GM12878 (cell line): ENCODE measurements around the gene KBTBD13. TPM values are rescaled to one million over a fixed set of nuclear protein-coding genes. Genes with fewer than 3 reads are reported as not detected.

Source experiments
- ATAC-seq: fragments of 200-7000 bp; cut with Tn5 transposase; 3 replicates; pipeline ENCODE4 v1.9.1; 2020; ENCODE audit warnings: mild to moderate bottlenecking, moderate library complexity
- BruUV-seq: library from RNA; stranded (reverse); fragments of 400-500 nt; replicated peaks from 2 replicates; lab custom pipeline; 2021; lab: Mats Ljungman, UMichigan
- CTCF ChIA-PET: fragments of 300-600 bp; sonication (Branson Sonifier 250); formaldehyde crosslinking; extraction: SDS; loops from one replicate; lab custom pipeline; 2021; ENCODE audit warnings: inconsistent platforms; lab: Yijun Ruan, JAX
- POLR2A ChIA-PET: fragments of 350-600 bp; formaldehyde crosslinking; extraction: SDS; loops from one replicate; lab custom pipeline; 2021; ENCODE audit warnings: inconsistent platforms; lab: Charles Lee
- RAD21 ChIA-PET: fragments of 300-600 bp; sonication (Branson Sonifier 250); formaldehyde crosslinking; loops from one replicate; lab custom pipeline; 2023; ENCODE audit warnings: antibody characterized with exemption; ENCODE audit not compliant: unreplicated experiment; lab: Charles Lee
- SMC1A ChIA-PET: fragments of 300-600 bp; sonication (Branson Sonifier 250); formaldehyde crosslinking; loops from one replicate; lab custom pipeline; 2023; ENCODE audit not compliant: unreplicated experiment, uncharacterized antibody; lab: Charles Lee
- DNase-seq: peaks from one replicate; pipeline ENCODE4 v3.0.0-alpha.2; 2011; ENCODE audit warnings: low read depth, low spot score
- FAIRE-seq: peaks from 3 replicates; lab custom pipeline; 2011; peaks lifted over from hg19 to GRCh38; lab: Jason Lieb, UNC
- H2AFZ ChIP-seq: 2 replicates; pipeline ENCODE4 v1.6.0; 2011; ENCODE audit warnings: low read depth, low read length, control low read depth; ENCODE audit not compliant: control insufficient read depth
- H3K27ac ChIP-seq: 2 replicates; pipeline ENCODE4 v1.5.1; 2011; ENCODE audit warnings: control low read depth; ENCODE audit not compliant: control insufficient read depth, insufficient read depth
- H3K27me3 ChIP-seq, 2 experiments: replicated peaks in 1 of 2; 2 replicates each; pipeline versions ENCODE4 v1.6.0 to v1.6.1; 2011; ENCODE audit warnings: low read length in 1 of 2; ENCODE audit not compliant: control insufficient read depth in 2 of 2, insufficient read depth in 2 of 2
- H3K36me3 ChIP-seq, 2 experiments: 2 replicates each; pipeline ENCODE4 v1.5.1; 2011; ENCODE audit warnings: low read length in 1 of 2; ENCODE audit not compliant: control insufficient read depth in 2 of 2, insufficient read depth in 2 of 2
- H3K4me1 ChIP-seq: 2 replicates; pipeline ENCODE4 v1.6.1; 2011; ENCODE audit warnings: mild to moderate bottlenecking, low read length, moderate library complexity, mixed read lengths; ENCODE audit not compliant: control insufficient read depth, insufficient read depth
- H3K4me2 ChIP-seq: 2 replicates; pipeline ENCODE4 v1.6.0; 2011; ENCODE audit warnings: control low read depth; ENCODE audit not compliant: control insufficient read depth, insufficient read depth
- H3K4me3 ChIP-seq: fragments of 200-600 bp; sonication (generic); 2 replicates; pipeline ENCODE4 v1.5.1; 2016
- H3K79me2 ChIP-seq: 2 replicates; pipeline ENCODE4 v1.6.0; 2011; ENCODE audit warnings: low read length; ENCODE audit not compliant: control insufficient read depth, insufficient read depth
- H3K9ac ChIP-seq: 2 replicates; pipeline ENCODE4 v1.8.0; 2011; ENCODE audit warnings: low read length, control low read depth, mixed read lengths; ENCODE audit not compliant: control insufficient read depth, insufficient read depth
- H3K9me3 ChIP-seq: replicated peaks from 3 replicates; pipeline ENCODE4 v1.5.1; 2011; ENCODE audit warnings: mild to moderate bottlenecking, low read length; ENCODE audit not compliant: control insufficient read depth, insufficient read depth
- H4K20me1 ChIP-seq: 2 replicates; pipeline ENCODE4 v1.6.0; 2011; ENCODE audit not compliant: control insufficient read depth, insufficient read depth
- IKZF1 ChIP-seq: fragments of 450-650 bp; conservative IDR thresholded peaks from 2 replicates; pipeline ENCODE4 v1.6.1; 2017; ENCODE audit warnings: antibody characterized with exemption, mild to moderate bottlenecking
- IKZF2 ChIP-seq, 2 experiments: fragments of 450-650 bp; IDR thresholded peaks; 2 replicates each; pipeline ENCODE4 v1.6.1; 2017; ENCODE audit warnings: mild to moderate bottlenecking in 2 of 2, moderate library complexity in 2 of 2
- MXI1 ChIP-seq: fragments of 150-350 bp; IDR thresholded peaks from 2 replicates; pipeline ENCODE4 v1.6.1; 2011; ENCODE audit warnings: low read depth, mild to moderate bottlenecking, inconsistent platforms, low read length, improper control_type of control experiment
- POU2F2 ChIP-seq: IDR thresholded peaks from 3 replicates; pipeline ENCODE4 v1.6.1; 2011; ENCODE audit warnings: low read depth, mild to moderate bottlenecking, low read length, borderline replicate concordance
- RFX5 ChIP-seq: IDR thresholded peaks from 2 replicates; pipeline ENCODE4 v1.6.1; 2011; ENCODE audit warnings: low read depth, low read length, improper control_type of control experiment
- RUNX3 ChIP-seq: IDR thresholded peaks from 2 replicates; pipeline ENCODE4 v1.6.1; 2012; ENCODE audit warnings: low read length, inconsistent platforms
- WGBS: methylation state at CpG from one replicate; pipeline ENCODE4 v1.1.6; 2016; ENCODE audit warnings: low lambda C conversion rate; ENCODE audit not compliant: insufficient replicate concordance, insufficient coverage; ENCODE audit errors: missing lambda C conversion rate; 5-methylcytosine and 5-hydroxymethylcytosine counted together
- in situ Hi-C: fragments of 300-500 bp; cut with MboI; formaldehyde crosslinking; loops from 9 replicates; pipeline ENCODE4 v1.14.3; 2018; ENCODE audit warnings: mixed read lengths
- intact Hi-C: fragments of 100-400 bp; cut with micrococcal nuclease; formaldehyde crosslinking; loops from one replicate; pipeline ENCODE4 v1.14.2; 2022; ENCODE audit not compliant: unreplicated experiment
- polyA plus RNA-seq, 11 experiments: library from polyadenylated mRNA; depleted of rRNA in 4 of 11; unstranded in 6 of 11; stranded (reverse) in 5 of 11; fragments of >200 nt; fragmentation: Nextera tagmentation in 4 of 11; fragmentation: Illumina TruSeq in 1 of 11; extraction: Ambion mirVana in 4 of 11; extraction: Trizol in 1 of 11; gene quantifications; 1 replicate in 1 of 11; 2 replicates in 10 of 11; pipeline versions ENCODE4 v1.2.1 to v1.2.3, GENCODE V29; 2011 to 2016; ENCODE audit warnings: inconsistent platforms in 2 of 11, missing spikeins in 2 of 11, low read depth in 1 of 11
- total RNA-seq, 4 experiments: library from RNA; depleted of rRNA in 3 of 4; stranded (reverse); fragments of >200 nt in 3 of 4; fragmentation: Illumina TruSeq in 1 of 4; extraction: Trizol in 1 of 4; gene quantifications; 2 replicates each; pipeline versions ENCODE4 v1.2.1 to v1.2.3, GENCODE V29; 2013 to 2021
- TF ChIP-seq, protein P1 (sequence below): fragments of 450-650 bp; formaldehyde crosslinking; IDR thresholded peaks from 2 replicates; pipeline ENCODE4 v1.4.0; 2020; ENCODE audit warnings: mild to moderate bottlenecking, moderate library complexity

KBTBD13 gene
- total and polyA plus RNA-seq, 10 of the 15 experiments (the other 5 are each of a cell fraction or from before 2014, with no cell fraction given) = 0.06 TPM; not detected in 9

DNA sequence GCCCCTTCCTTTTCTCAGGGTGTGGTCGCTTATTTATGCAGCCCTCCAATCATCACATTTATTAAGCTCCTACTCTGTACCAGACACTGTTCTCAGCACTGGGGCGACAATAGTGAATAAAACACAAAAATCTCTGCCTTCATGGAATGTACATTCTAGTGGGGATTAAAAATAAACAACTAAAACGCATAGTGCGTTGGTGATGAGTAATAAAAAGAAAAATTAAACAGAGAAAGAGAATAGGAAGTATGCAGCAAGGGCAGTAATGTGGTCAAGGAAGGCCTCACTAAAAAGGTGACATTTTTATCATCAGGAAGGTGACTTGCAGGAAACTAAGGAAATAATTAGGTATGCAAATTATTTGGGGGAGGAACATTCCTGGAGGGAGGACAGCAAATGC lies 26.3 kb upstream of the KBTBD13 start:
- Histone ChIP-seq H4K20me1 (no peaks in the 10 kb centered on the region), H3K4me2 (peak overlapping the region; percentile 97), H3K9ac (no peak overlapping the region), H3K79me2 (no peaks in the 10 kb centered on the region), H3K4me1 (peaks cover 8% of the 10 kb centered on the region), H2AFZ (no peak overlapping the region), H3K27me3 (no peaks in the 10 kb centered on the region), H3K27ac (no peak overlapping the region), H3K36me3 (no peaks in the 10 kb centered on the region), H3K9me3 (no peaks in the 10 kb centered on the region), H3K4me3 (no peak overlapping the region)
- ATAC-seq (peak; percentile 12), FAIRE-seq (no peak), DNase-seq (no peak)
- ChIA-PET RAD21 (no interaction called here), CTCF (interaction anchor here (0.5 to 2.2 kb wide), 5 partner anchors 7 to 494 kb away, joined by 4 to 7 read pairs (median 4); no protein-coding TSS in a partner anchor), SMC1A (interaction anchor here (0.7 kb wide), 1 partner anchor 16 kb away, joined by 3 read pairs; no protein-coding TSS in a partner anchor), POLR2A (interaction anchor here (1.8 kb wide), 1 partner anchor 10 kb away, joined by 5 read pairs; no protein-coding TSS in a partner anchor)
- TF ChIP-seq POU2F2 (0 out of 3 replicates have a peak, but pooled peaks have one; percentile 6), RUNX3 (peak; percentile 56), IKZF1 (0 out of 2 replicates have a peak, but pooled peaks have one; percentile 25), MXI1 (no peak), RFX5 (no peak), IKZF2 (IDR thresholded peaks at IDR 0.05) (peak; percentile 24 to 27; a peak in 2 of 4 replicates)
- TF ChIP-seq, protein P1, sequence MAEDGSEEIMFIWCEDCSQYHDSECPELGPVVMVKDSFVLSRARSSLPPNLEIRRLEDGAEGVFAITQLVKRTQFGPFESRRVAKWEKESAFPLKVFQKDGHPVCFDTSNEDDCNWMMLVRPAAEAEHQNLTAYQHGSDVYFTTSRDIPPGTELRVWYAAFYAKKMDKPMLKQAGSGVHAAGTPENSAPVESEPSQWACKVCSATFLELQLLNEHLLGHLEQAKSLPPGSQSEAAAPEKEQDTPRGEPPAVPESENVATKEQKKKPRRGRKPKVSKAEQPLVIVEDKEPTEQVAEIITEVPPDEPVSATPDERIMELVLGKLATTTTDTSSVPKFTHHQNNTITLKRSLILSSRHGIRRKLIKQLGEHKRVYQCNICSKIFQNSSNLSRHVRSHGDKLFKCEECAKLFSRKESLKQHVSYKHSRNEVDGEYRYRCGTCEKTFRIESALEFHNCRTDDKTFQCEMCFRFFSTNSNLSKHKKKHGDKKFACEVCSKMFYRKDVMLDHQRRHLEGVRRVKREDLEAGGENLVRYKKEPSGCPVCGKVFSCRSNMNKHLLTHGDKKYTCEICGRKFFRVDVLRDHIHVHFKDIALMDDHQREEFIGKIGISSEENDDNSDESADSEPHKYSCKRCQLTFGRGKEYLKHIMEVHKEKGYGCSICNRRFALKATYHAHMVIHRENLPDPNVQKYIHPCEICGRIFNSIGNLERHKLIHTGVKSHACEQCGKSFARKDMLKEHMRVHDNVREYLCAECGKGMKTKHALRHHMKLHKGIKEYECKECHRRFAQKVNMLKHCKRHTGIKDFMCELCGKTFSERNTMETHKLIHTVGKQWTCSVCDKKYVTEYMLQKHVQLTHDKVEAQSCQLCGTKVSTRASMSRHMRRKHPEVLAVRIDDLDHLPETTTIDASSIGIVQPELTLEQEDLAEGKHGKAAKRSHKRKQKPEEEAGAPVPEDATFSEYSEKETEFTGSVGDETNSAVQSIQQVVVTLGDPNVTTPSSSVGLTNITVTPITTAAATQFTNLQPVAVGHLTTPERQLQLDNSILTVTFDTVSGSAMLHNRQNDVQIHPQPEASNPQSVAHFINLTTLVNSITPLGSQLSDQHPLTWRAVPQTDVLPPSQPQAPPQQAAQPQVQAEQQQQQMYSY (CRISPR knock-in tag) = no peak
- 0% methylated on average over 4 of the region's 4 CpGs for WGBS
- intact Hi-C loops = loop anchor here (5.0 kb wide), 1 partner anchor 132 kb away; no protein-coding TSS in a partner anchor
- BruUV-seq = no TSS peak
- in situ Hi-C loops = no loop called here
